H9 (cell line): ENCODE measurements around the gene ATP11C. TPM values are rescaled to one million over a fixed set of nuclear protein-coding genes. Genes with fewer than 3 reads are reported as not detected.

ENCODE experiments used
- DNase-seq: peaks from one replicate; pipeline ENCODE4 v3.0.0-alpha.2; 2017
- H2AFZ ChIP-seq: one replicate; pipeline ENCODE4 v1.6.1; 2013; ENCODE audit warnings: mild to moderate bottlenecking, low read length, control low read depth, moderate library complexity
- H2AK5ac ChIP-seq: 2 replicates; pipeline ENCODE4 v1.6.1; 2013; ENCODE audit warnings: low read length, control low read depth, mixed read lengths; ENCODE audit not compliant: insufficient read length
- H2BK120ac ChIP-seq: one replicate; pipeline ENCODE4 v1.6.1; 2013; ENCODE audit warnings: low read depth, mild to moderate bottlenecking, low read length, control low read depth, inconsistent platforms; ENCODE audit not compliant: poor library complexity, severe bottlenecking
- H2BK12ac ChIP-seq: 2 replicates; pipeline ENCODE4 v1.6.1; 2013; ENCODE audit warnings: low read length, control low read depth, mixed read lengths, low read depth; ENCODE audit not compliant: insufficient read length
- H2BK15ac ChIP-seq: 2 replicates; pipeline ENCODE4 v1.6.1; 2013; ENCODE audit warnings: low read depth, low read length, control low read depth
- H2BK20ac ChIP-seq: one replicate; pipeline ENCODE4 v1.6.1; 2013; ENCODE audit warnings: low read depth, mild to moderate bottlenecking, low read length, control low read depth, inconsistent platforms; ENCODE audit not compliant: poor library complexity, severe bottlenecking
- H2BK5ac ChIP-seq: 2 replicates; pipeline ENCODE4 v1.6.1; 2013; ENCODE audit warnings: low read length, control low read depth, mixed read lengths; ENCODE audit not compliant: insufficient read length
- H3K14ac ChIP-seq: 2 replicates; pipeline ENCODE4 v1.6.1; 2013; ENCODE audit warnings: low read length, control low read depth; ENCODE audit not compliant: insufficient read depth
- H3K18ac ChIP-seq: 2 replicates; pipeline ENCODE4 v1.6.1; 2013; ENCODE audit warnings: low read depth, mild to moderate bottlenecking, mixed read lengths, low read length, control low read depth; ENCODE audit not compliant: insufficient read length
- H3K23ac ChIP-seq: 2 replicates; pipeline ENCODE4 v1.6.1; 2013; ENCODE audit warnings: low read length, control low read depth, mixed read lengths, low read depth; ENCODE audit not compliant: insufficient read length
- H3K23me2 ChIP-seq: 2 replicates; pipeline ENCODE4 v1.6.1; 2013; ENCODE audit warnings: low read depth, mild to moderate bottlenecking, mixed read lengths, low read length, control low read depth; ENCODE audit not compliant: insufficient read length, poor library complexity, severe bottlenecking
- H3K27ac ChIP-seq: 2 replicates; pipeline ENCODE4 v1.5.1; 2013; ENCODE audit warnings: low read length, control low read depth, mixed read lengths, low read depth; ENCODE audit not compliant: insufficient read length
- H3K27me3 ChIP-seq: 2 replicates; pipeline ENCODE4 v1.6.1; 2013; ENCODE audit warnings: low read length, control low read depth, inconsistent platforms; ENCODE audit not compliant: insufficient read depth
- H3K4ac ChIP-seq: 2 replicates; pipeline ENCODE4 v1.6.1; 2013; ENCODE audit warnings: low read depth, mild to moderate bottlenecking, control low read depth, inconsistent platforms, low read length, moderate library complexity
- H3K4me1 ChIP-seq: 2 replicates; pipeline ENCODE4 v1.6.1; 2013; ENCODE audit warnings: low read length, control low read depth, inconsistent platforms; ENCODE audit not compliant: insufficient read depth
- H3K4me2 ChIP-seq: 2 replicates; pipeline ENCODE4 v1.6.1; 2013; ENCODE audit warnings: low read length, control low read depth, mixed read lengths; ENCODE audit not compliant: insufficient read length, insufficient read depth
- H3K56ac ChIP-seq: 2 replicates; pipeline ENCODE4 v1.6.1; 2013; ENCODE audit warnings: low read depth, mild to moderate bottlenecking, mixed read lengths, low read length, control low read depth; ENCODE audit not compliant: insufficient read length
- H3K79me1 ChIP-seq: 2 replicates; pipeline ENCODE4 v1.6.1; 2013; ENCODE audit warnings: low read depth, mild to moderate bottlenecking, moderate library complexity, low read length, control low read depth, inconsistent platforms; ENCODE audit not compliant: insufficient read depth, poor library complexity, severe bottlenecking
- H3K79me2 ChIP-seq: 2 replicates; pipeline ENCODE4 v1.6.1; 2013; ENCODE audit warnings: low read length, control low read depth, inconsistent platforms; ENCODE audit not compliant: insufficient read depth
- H3K9ac ChIP-seq: 2 replicates; pipeline ENCODE4 v1.6.1; 2013; ENCODE audit warnings: low read length, control low read depth, mixed read lengths; ENCODE audit not compliant: insufficient read length; ENCODE audit errors: extremely low read depth
- H3K9me3 ChIP-seq: one replicate; pipeline ENCODE4 v1.6.1; 2013; ENCODE audit warnings: low read depth, low read length, inconsistent platforms; ENCODE audit not compliant: control insufficient read depth
- H3T11ph ChIP-seq: one replicate; pipeline ENCODE4 v1.6.1; 2013; ENCODE audit warnings: mild to moderate bottlenecking, low read length, control low read depth, inconsistent platforms
- H4K20me1 ChIP-seq: one replicate; pipeline ENCODE4 v1.6.1; 2013; ENCODE audit not compliant: control insufficient read depth, insufficient read length, insufficient read depth
- H4K5ac ChIP-seq: 2 replicates; pipeline ENCODE4 v1.6.1; 2013; ENCODE audit warnings: low read depth, mild to moderate bottlenecking, mixed read lengths, low read length, control low read depth; ENCODE audit not compliant: insufficient read length
- H4K8ac ChIP-seq: replicated peaks from 2 replicates; pipeline ENCODE4 v1.6.1; 2013; ENCODE audit warnings: low read length, control low read depth, mixed read lengths, low read depth; ENCODE audit not compliant: insufficient read length
- H4K91ac ChIP-seq: 2 replicates; pipeline ENCODE4 v1.6.1; 2013; ENCODE audit warnings: low read depth, mild to moderate bottlenecking, moderate library complexity, mixed read lengths, low read length, control low read depth; ENCODE audit not compliant: insufficient read length
- H3K27ac Mint-ChIP-seq, 3 experiments: 2 replicates in 2 of 3; 3 replicates in 1 of 3; pipeline ENCODE4 v1.8.0; 2020 to 2021; ENCODE audit warnings: mixed read lengths in 3 of 3, mild to moderate bottlenecking in 1 of 3, moderate library complexity in 1 of 3
- H3K27me3 Mint-ChIP-seq: 2 replicates; pipeline ENCODE4 v1.8.0; 2021; ENCODE audit warnings: low read depth, mild to moderate bottlenecking, moderate library complexity, mixed read lengths
- H3K36me3 Mint-ChIP-seq, 3 experiments: 2 replicates in 2 of 3; 3 replicates in 1 of 3; pipeline ENCODE4 v1.8.0; 2020 to 2021; ENCODE audit warnings: low read depth in 3 of 3, mixed read lengths in 3 of 3; ENCODE audit not compliant: insufficient read depth in 1 of 3
- H3K4me1 Mint-ChIP-seq, 2 experiments: 2 replicates each; pipeline ENCODE4 v1.8.0; 2020; ENCODE audit warnings: mixed read lengths in 2 of 2
- H3K4me3 Mint-ChIP-seq, 2 experiments: 2 replicates in 1 of 2; 3 replicates in 1 of 2; pipeline ENCODE4 v1.8.0; 2020 to 2021; ENCODE audit warnings: mild to moderate bottlenecking in 2 of 2, mixed read lengths in 2 of 2, moderate library complexity in 1 of 2
- H3K9me3 Mint-ChIP-seq, 2 experiments: 2 replicates in 1 of 2; 3 replicates in 1 of 2; pipeline ENCODE4 v1.8.0; 2020; ENCODE audit warnings: mild to moderate bottlenecking in 2 of 2, mixed read lengths in 2 of 2, moderate library complexity in 1 of 2
- WGBS: extraction: QIAGEN DNeasy Blood & Tissue Kit; methylation state at CpG from one replicate; pipeline ENCODE4 v1.1.7; 2013; ENCODE audit warnings: missing lambda C conversion rate, low lambda C conversion rate, mixed read lengths; ENCODE audit not compliant: insufficient read length; ENCODE audit errors: extremely low coverage; 5-methylcytosine and 5-hydroxymethylcytosine counted together
- total RNA-seq: library from RNA; stranded (reverse); gene quantifications from 2 replicates; pipeline ENCODE4 v1.2.1, GENCODE V29; 2021
- TF ChIP-seq, protein P1 (sequence below): fragments of 200-600 bp; sonication (generic); conservative IDR thresholded peaks from 3 replicates; pipeline ENCODE4 v1.8.0; 2021; ENCODE audit warnings: antibody characterized with exemption, mild to moderate bottlenecking

The ATP11C gene
- total RNA-seq, 1 experiment from 2014 or later, result 28.4 TPM

GRCh38 chrX:139930916-139931645 is 1.8 kb downstream of the ATP11C start:
- Histone ChIP-seq H3K79me1 (no peaks in the 10 kb centered on the region), H4K91ac (no peak overlapping the region), H3K4me1 (peaks cover 3% of the 10 kb centered on the region; the same call in 1 of the 2 replicates), H3K9me3 (no peaks in the 10 kb centered on the region), H3K23ac (no peak overlapping the region), H2BK5ac (no peak overlapping the region), H2BK12ac (no peak overlapping the region), H3K79me2 (peaks cover 14% of the 10 kb centered on the region; the same call in 1 of the 2 replicates), H4K20me1 (no peaks in the 10 kb centered on the region), H3K18ac (no peak overlapping the region), H3K27me3 (no peaks in the 10 kb centered on the region), H2AFZ (no peak overlapping the region), H3K14ac (peak overlapping the region; percentile 59), H3K9ac (peak overlapping the region; percentile 67), H2BK120ac (no peak overlapping the region), H4K5ac (no peak overlapping the region), H3K4ac (no peak overlapping the region), H4K8ac (no peak overlapping the region), H3K23me2 (peaks cover 7% of the 10 kb centered on the region), H2BK20ac (no peak overlapping the region), H3K56ac (no peak overlapping the region), H3K27ac (no peak overlapping the region), H3T11ph (no peak overlapping the region), H3K4me2 (peak overlapping the region; percentile 93), H2BK15ac (no peak overlapping the region), H2AK5ac (no peak overlapping the region)
- DNase-seq, result no peak
- H3K4me3 Mint-ChIP-seq, result peak overlapping the region; percentile 72 to 88
- H3K4me1 Mint-ChIP-seq, result peaks cover 22 to 29% of the 10 kb centered on the region in 2 experiments
- no CpG with 5 or more reads among the region's 27 CpGs for WGBS
- TF ChIP-seq, protein P1, sequence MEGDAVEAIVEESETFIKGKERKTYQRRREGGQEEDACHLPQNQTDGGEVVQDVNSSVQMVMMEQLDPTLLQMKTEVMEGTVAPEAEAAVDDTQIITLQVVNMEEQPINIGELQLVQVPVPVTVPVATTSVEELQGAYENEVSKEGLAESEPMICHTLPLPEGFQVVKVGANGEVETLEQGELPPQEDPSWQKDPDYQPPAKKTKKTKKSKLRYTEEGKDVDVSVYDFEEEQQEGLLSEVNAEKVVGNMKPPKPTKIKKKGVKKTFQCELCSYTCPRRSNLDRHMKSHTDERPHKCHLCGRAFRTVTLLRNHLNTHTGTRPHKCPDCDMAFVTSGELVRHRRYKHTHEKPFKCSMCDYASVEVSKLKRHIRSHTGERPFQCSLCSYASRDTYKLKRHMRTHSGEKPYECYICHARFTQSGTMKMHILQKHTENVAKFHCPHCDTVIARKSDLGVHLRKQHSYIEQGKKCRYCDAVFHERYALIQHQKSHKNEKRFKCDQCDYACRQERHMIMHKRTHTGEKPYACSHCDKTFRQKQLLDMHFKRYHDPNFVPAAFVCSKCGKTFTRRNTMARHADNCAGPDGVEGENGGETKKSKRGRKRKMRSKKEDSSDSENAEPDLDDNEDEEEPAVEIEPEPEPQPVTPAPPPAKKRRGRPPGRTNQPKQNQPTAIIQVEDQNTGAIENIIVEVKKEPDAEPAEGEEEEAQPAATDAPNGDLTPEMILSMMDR, result no peak
- no peaks in the 10 kb centered on the region for H3K27me3 Mint-ChIP-seq
- H3K9me3 Mint-ChIP-seq, result peaks cover 0 to 36% of the 10 kb centered on the region in 2 experiments; a peak in 3 of 5 replicates
- H3K36me3 Mint-ChIP-seq, result peaks cover 0 to 4% (median 0%) of the 10 kb centered on the region in 3 experiments; a peak in 2 of 7 replicates
- H3K27ac Mint-ChIP-seq, result no peak overlapping the region; a peak in 1 of 7 replicates
